Measurements from ENCODE around the gene ATXN7L1.

Gene ATXN7L1

GRCh38 chr7:105675934-105676371 lies 200.4 kb downstream of the ATXN7L1 start:
- Histone ChIP-seq H3K9me3 (no peaks in the 10 kb centered on the region), H3K4me1 (ENCODE audit: control insufficient read depth in 1 of 2, insufficient read depth in 1 of 2, low read depth in 1 of 2, low read length in 1 of 2) (peaks cover 70% of the 10 kb centered on the region in 2 experiments), H3K4me3 (ENCODE audit: low read depth in 1 of 2, low read length in 1 of 2) (peak overlapping the region in 1 of 2 experiments; percentile 65), H3K27ac (peak overlapping the region; percentile 82), H3K27me3 (no peaks in the 10 kb centered on the region), H3K36me3 (peaks cover 4% of the 10 kb centered on the region)
- TF ChIP-seq CTCF (IDR thresholded peaks at IDR 0.05) = no peak

- peaks cover 4% of the 10 kb centered on the region for H3K36me3 ChIP-seq
- peaks cover 67 to 70% of the 10 kb centered on the region in 2 experiments for H3K4me1 ChIP-seq (ENCODE audit: control insufficient read depth in 1 of 2, insufficient read depth in 1 of 2, low read depth in 1 of 2, low read length in 1 of 2)
- peak overlapping the region; percentile 71 for H3K27ac ChIP-seq
- H3K4me3 ChIP-seq (ENCODE audit: low read depth in 1 of 2, low read length in 1 of 2) = no peak overlapping the region
- no peaks in the 10 kb centered on the region for H3K27me3 ChIP-seq
- no peaks in the 10 kb centered on the region for H3K9me3 ChIP-seq
- TF ChIP-seq CTCF (IDR thresholded peaks at IDR 0.05) = no peak
Measured at GRCh38 chr7:105674200-105674920, 202.0 kb downstream of the ATXN7L1 start.

GRCh38 chr7:105673367-105674084 lies 202.9 kb downstream of the ATXN7L1 start:
- Histone ChIP-seq H3K27ac (peak overlapping the region; percentile 71), H3K36me3 (peaks cover 4% of the 10 kb centered on the region), H3K9me3 (no peaks in the 10 kb centered on the region), H3K4me3 (ENCODE audit: low read depth in 1 of 2, low read length in 1 of 2) (no peak overlapping the region), H3K4me1 (ENCODE audit: control insufficient read depth in 1 of 2, insufficient read depth in 1 of 2, low read depth in 1 of 2, low read length in 1 of 2) (peaks cover 59 to 61% of the 10 kb centered on the region in 2 experiments), H3K27me3 (no peaks in the 10 kb centered on the region)
- TF ChIP-seq CTCF (IDR thresholded peaks at IDR 0.05) = no peak

GRCh38 chr7:105672801-105673200 lies 203.6 kb downstream of the ATXN7L1 start:
- Histone ChIP-seq H3K36me3 (peaks cover 4% of the 10 kb centered on the region), H3K9me3 (no peaks in the 10 kb centered on the region), H3K4me1 (ENCODE audit: control insufficient read depth in 1 of 2, insufficient read depth in 1 of 2, low read depth in 1 of 2, low read length in 1 of 2) (peaks cover 52 to 54% of the 10 kb centered on the region in 2 experiments), H3K27ac (peak overlapping the region; percentile 71), H3K4me3 (ENCODE audit: low read depth in 1 of 2, low read length in 1 of 2) (no peak overlapping the region), H3K27me3 (no peaks in the 10 kb centered on the region)
- TF ChIP-seq CTCF (IDR thresholded peaks at IDR 0.05) = no peak

GRCh38 chr7:105666324-105666723 lies 210.1 kb downstream of the ATXN7L1 start:
- peaks cover 45% of the 10 kb centered on the region for H3K36me3 ChIP-seq
- H3K9me3 ChIP-seq = no peaks in the 10 kb centered on the region
- H3K4me3 ChIP-seq (ENCODE audit: low read depth in 1 of 2, low read length in 1 of 2) = no peak overlapping the region
- H3K27me3 ChIP-seq = no peaks in the 10 kb centered on the region
- H3K27ac ChIP-seq = no peak overlapping the region
- TF ChIP-seq CTCF (IDR thresholded peaks at IDR 0.05) = no peak
- no peaks in the 10 kb centered on the region for H3K4me1 ChIP-seq (ENCODE audit: control insufficient read depth in 1 of 2, insufficient read depth in 1 of 2, low read depth in 1 of 2, low read length in 1 of 2)
